Esophagus squamous epithelium (tissue), 4 donors: Measurements from ENCODE around the gene SLC2A4.
"Not testable (repeated sequence)": the region's sequence is repeated elsewhere in the genome, so short reads cannot be mapped to it uniquely, and the experiment has no call there.

Experiments
- POLR2A ChIP-seq, 4 donors: fragments of 450-650 bp; IDR thresholded peaks; one replicate each; pipeline ENCODE4 v1.6.1; 2017; ENCODE audit warnings: antibody characterized with exemption in 4 of 4, mild to moderate bottlenecking in 4 of 4, moderate library complexity in 3 of 4
- TF ChIP-seq, protein P1 (sequence below), 6 experiments: fragments of 450-650 bp in 4 of 6; fragments of 200-600 bp in 2 of 6; sonication (generic) in 2 of 6; IDR thresholded peaks; one replicate each; pipeline ENCODE4 v1.5.1; 2016 to 2019; ENCODE audit warnings: antibody characterized with exemption in 6 of 6, mild to moderate bottlenecking in 4 of 6, moderate library complexity in 4 of 6

DNA sequence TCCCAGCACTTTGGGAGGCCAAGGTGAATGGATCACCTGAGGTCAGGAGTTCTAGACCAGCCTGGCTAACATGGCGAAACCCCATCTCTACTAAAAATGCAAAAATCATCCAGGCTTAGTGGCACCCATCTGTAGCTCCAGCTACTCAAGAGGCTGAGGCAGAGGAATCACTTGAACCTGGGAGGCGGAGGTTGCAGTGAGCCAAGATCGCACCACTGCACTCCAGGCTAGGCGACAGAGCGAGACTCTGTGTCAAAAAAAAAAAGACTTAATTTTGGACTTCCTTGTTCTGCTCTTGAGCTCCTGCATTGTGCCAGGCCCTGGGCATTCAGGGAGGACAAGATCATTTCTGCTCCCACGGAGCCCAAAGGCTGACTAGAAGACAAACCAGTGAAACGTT is 56.1 kb downstream of the SLC2A4 start:
- TF ChIP-seq, protein P1, sequence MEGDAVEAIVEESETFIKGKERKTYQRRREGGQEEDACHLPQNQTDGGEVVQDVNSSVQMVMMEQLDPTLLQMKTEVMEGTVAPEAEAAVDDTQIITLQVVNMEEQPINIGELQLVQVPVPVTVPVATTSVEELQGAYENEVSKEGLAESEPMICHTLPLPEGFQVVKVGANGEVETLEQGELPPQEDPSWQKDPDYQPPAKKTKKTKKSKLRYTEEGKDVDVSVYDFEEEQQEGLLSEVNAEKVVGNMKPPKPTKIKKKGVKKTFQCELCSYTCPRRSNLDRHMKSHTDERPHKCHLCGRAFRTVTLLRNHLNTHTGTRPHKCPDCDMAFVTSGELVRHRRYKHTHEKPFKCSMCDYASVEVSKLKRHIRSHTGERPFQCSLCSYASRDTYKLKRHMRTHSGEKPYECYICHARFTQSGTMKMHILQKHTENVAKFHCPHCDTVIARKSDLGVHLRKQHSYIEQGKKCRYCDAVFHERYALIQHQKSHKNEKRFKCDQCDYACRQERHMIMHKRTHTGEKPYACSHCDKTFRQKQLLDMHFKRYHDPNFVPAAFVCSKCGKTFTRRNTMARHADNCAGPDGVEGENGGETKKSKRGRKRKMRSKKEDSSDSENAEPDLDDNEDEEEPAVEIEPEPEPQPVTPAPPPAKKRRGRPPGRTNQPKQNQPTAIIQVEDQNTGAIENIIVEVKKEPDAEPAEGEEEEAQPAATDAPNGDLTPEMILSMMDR (IDR thresholded peaks at IDR 0.05), result not testable (repeated sequence)
- TF ChIP-seq POLR2A (IDR thresholded peaks at IDR 0.05), result not testable (repeated sequence)
